Gastroesophageal sphincter (tissue), 3 donors: ENCODE results near the gene HK2.

Experiments
- CTCF ChIP-seq, 4 experiments: fragments of 200-600 bp in 2 of 4; fragments of 450-650 bp in 2 of 4; sonication (generic) in 1 of 4; IDR thresholded peaks; one replicate each; pipeline ENCODE4 v1.5.1; 2017 to 2019; ENCODE audit warnings: antibody characterized with exemption in 4 of 4, mild to moderate bottlenecking in 2 of 4, moderate library complexity in 2 of 4
- POLR2A ChIP-seq, 2 donors: fragments of 450-650 bp; IDR thresholded peaks; one replicate each; pipeline ENCODE4 v1.6.1; 2017; ENCODE audit warnings: antibody characterized with exemption in 2 of 2, mild to moderate bottlenecking in 2 of 2, moderate library complexity in 1 of 2
- POLR2AphosphoS5 ChIP-seq: sonication (generic); formaldehyde crosslinking; IDR thresholded peaks from one replicate; pipeline ENCODE4 v1.6.1; 2017; ENCODE audit warnings: antibody characterized with exemption

GRCh38 chr2:74894272-74894981 is 60.5 kb downstream of the HK2 start:
- TF ChIP-seq POLR2AphosphoS5, result no peak
- TF ChIP-seq CTCF (IDR thresholded peaks at IDR 0.05), result no peak
- TF ChIP-seq POLR2A (IDR thresholded peaks at IDR 0.05), result no peak
